HEK293 (cell line): ENCODE measurements around the gene ANK2.

Source experiments
- CTCF ChIA-PET: fragments of 350-600 bp; formaldehyde crosslinking; extraction: SDS; loops from one replicate; lab custom pipeline; 2021; ENCODE audit warnings: antibody characterized with exemption; lab: Yijun Ruan, JAX
- POLR2A ChIA-PET: fragments of 300-600 bp; formaldehyde crosslinking; extraction: SDS; loops from one replicate; lab custom pipeline; 2020; ENCODE audit warnings: antibody characterized with exemption, inconsistent platforms; lab: Yijun Ruan, JAX
- H3K27ac ChIP-seq: fragments of 200-500 bp; sonication (Bioruptor generic); 2 replicates; pipeline ENCODE4 v1.5.1; 2014; ENCODE audit warnings: low read depth, low read length, control low read depth, inconsistent platforms; ENCODE audit errors: extremely low read depth
- H3K36me3 ChIP-seq, 2 experiments: fragments of 200-500 bp in 1 of 2; sonication (Bioruptor generic) in 1 of 2; 1 replicate in 1 of 2; 2 replicates in 1 of 2; pipeline ENCODE4 v1.5.1; 2014 to 2017; ENCODE audit warnings: inconsistent platforms in 2 of 2, low read length in 2 of 2; ENCODE audit not compliant: control insufficient read depth in 2 of 2, insufficient read depth in 1 of 2
- H3K4me1 ChIP-seq: fragments of 200-500 bp; sonication (Bioruptor generic); 2 replicates; pipeline ENCODE4 v1.5.1; 2014; ENCODE audit warnings: mild to moderate bottlenecking, low read length, inconsistent platforms; ENCODE audit not compliant: control insufficient read depth, insufficient read depth
- H3K4me3 ChIP-seq: 2 replicates; pipeline ENCODE4 v1.5.1; 2011; ENCODE audit warnings: low read depth, mild to moderate bottlenecking, control low read depth, low read length, moderate library complexity
- H3K9me3 ChIP-seq: fragments of 200-500 bp; sonication (Bioruptor generic); 2 replicates; pipeline ENCODE4 v1.5.1; 2014; ENCODE audit warnings: low read depth, low read length, inconsistent platforms; ENCODE audit not compliant: control insufficient read depth, insufficient read depth
- AEBP2 ChIP-seq: fragments of 450-650 bp; formaldehyde crosslinking; IDR thresholded peaks from 2 replicates; pipeline ENCODE4 v1.5.1; 2016; ENCODE audit warnings: missing biosample characterization, missing genetic modification characterization, borderline replicate concordance
- ATF2 ChIP-seq: fragments of 450-650 bp; formaldehyde crosslinking; IDR thresholded peaks from 2 replicates; pipeline ENCODE4 v1.5.1; 2016; ENCODE audit warnings: missing biosample characterization, missing genetic modification characterization, low read depth
- FEZF1 ChIP-seq: fragments of 450-650 bp; formaldehyde crosslinking; IDR thresholded peaks from 2 replicates; pipeline ENCODE4 v1.5.1; 2016; ENCODE audit warnings: missing biosample characterization, missing genetic modification characterization
- KLF8 ChIP-seq: fragments of 450-650 bp; formaldehyde crosslinking; IDR thresholded peaks from 2 replicates; pipeline ENCODE4 v1.5.1; 2016; ENCODE audit warnings: missing biosample characterization, missing genetic modification characterization
- MYNN ChIP-seq: fragments of 450-650 bp; formaldehyde crosslinking; IDR thresholded peaks from 2 replicates; pipeline ENCODE4 v1.5.1; 2016; ENCODE audit warnings: missing biosample characterization, missing genetic modification characterization, borderline replicate concordance
- PRDM4 ChIP-seq: fragments of 450-650 bp; formaldehyde crosslinking; IDR thresholded peaks from 2 replicates; pipeline ENCODE4 v1.5.1; 2017; ENCODE audit warnings: missing biosample characterization, missing genetic modification characterization
- PRDM6 ChIP-seq: fragments of 450-650 bp; formaldehyde crosslinking; IDR thresholded peaks from 2 replicates; pipeline ENCODE4 v1.5.1; 2017; ENCODE audit warnings: missing biosample characterization, missing genetic modification characterization
- SETDB1 ChIP-seq: IDR thresholded peaks from one replicate; pipeline ENCODE4 v1.6.1; 2017; ENCODE audit warnings: mild to moderate bottlenecking, low read length, moderate library complexity, mixed read lengths; ENCODE audit not compliant: insufficient read length
- TSHZ1 ChIP-seq: fragments of 450-650 bp; formaldehyde crosslinking; IDR thresholded peaks from 2 replicates; pipeline ENCODE4 v1.5.1; 2016; ENCODE audit warnings: missing biosample characterization, missing genetic modification characterization, borderline replicate concordance
- ZBTB49 ChIP-seq: fragments of 450-650 bp; formaldehyde crosslinking; IDR thresholded peaks from 2 replicates; pipeline ENCODE4 v1.5.1; 2016; ENCODE audit warnings: missing biosample characterization, missing genetic modification characterization, low read depth
- ZFP69B ChIP-seq: fragments of 450-650 bp; formaldehyde crosslinking; IDR thresholded peaks from 2 replicates; pipeline ENCODE4 v1.5.1; 2016; ENCODE audit warnings: missing biosample characterization, missing genetic modification characterization
- ZNF175 ChIP-seq: fragments of 450-650 bp; formaldehyde crosslinking; IDR thresholded peaks from 2 replicates; pipeline ENCODE4 v1.5.1; 2016; ENCODE audit warnings: missing biosample characterization, missing genetic modification characterization
- ZNF266 ChIP-seq: fragments of 450-650 bp; formaldehyde crosslinking; IDR thresholded peaks from 2 replicates; pipeline ENCODE4 v1.5.1; 2016; ENCODE audit warnings: missing biosample characterization, missing genetic modification characterization, low read depth
- ZNF530 ChIP-seq: fragments of 450-650 bp; formaldehyde crosslinking; IDR thresholded peaks from 2 replicates; pipeline ENCODE4 v1.5.1; 2016; ENCODE audit warnings: low read depth, missing biosample characterization, missing genetic modification characterization
- ZNF610 ChIP-seq: fragments of 450-650 bp; formaldehyde crosslinking; IDR thresholded peaks from 2 replicates; pipeline ENCODE4 v1.5.1; 2016; ENCODE audit warnings: missing biosample characterization, missing genetic modification characterization, borderline replicate concordance
- ZNF623 ChIP-seq: fragments of 450-650 bp; formaldehyde crosslinking; IDR thresholded peaks from 2 replicates; pipeline ENCODE4 v1.5.1; 2016; ENCODE audit warnings: missing biosample characterization, missing genetic modification characterization
- ZNF629 ChIP-seq: fragments of 450-650 bp; formaldehyde crosslinking; IDR thresholded peaks from 2 replicates; pipeline ENCODE4 v1.5.1; 2017; ENCODE audit warnings: missing biosample characterization, missing genetic modification characterization

Gene ANK2

GRCh38 chr4:113141901-113142346 lies 92.5 kb downstream of the ANK2 start:
- Histone ChIP-seq H3K4me3 (no peak overlapping the region), H3K27ac (no peak overlapping the region), H3K9me3 (no peaks in the 10 kb centered on the region), H3K36me3 (no peaks in the 10 kb centered on the region), H3K4me1 (no peaks in the 10 kb centered on the region; the same call in 1 of the 2 replicates)
- POLR2A ChIA-PET, result no interaction called here
- CTCF ChIA-PET, result no interaction called here
- TF ChIP-seq ZNF623 (tag by site-specific recombination) (no peak), ZNF629 (0 out of 2 replicates have a peak, but pooled peaks have one; percentile 65), PRDM6 (tag by site-specific recombination) (peak; percentile 42; the same call in 1 of the 2 replicates)

GRCh38 chr4:113142351-113142750 lies 92.9 kb downstream of the ANK2 start:
- POLR2A ChIA-PET, result no interaction called here
- no peak for TF ChIP-seq ZFP69B (tag by site-specific recombination)
- TF ChIP-seq, all 188 proteins: peak for 0
- CTCF ChIA-PET, result no interaction called here
- H3K4me3 ChIP-seq, result no peak overlapping the region
- H3K36me3 ChIP-seq, result no peaks in the 10 kb centered on the region
- H3K27ac ChIP-seq, result no peak overlapping the region
- no peaks in the 10 kb centered on the region; the same call in 1 of the 2 replicates for H3K4me1 ChIP-seq
- H3K9me3 ChIP-seq, result no peaks in the 10 kb centered on the region

GRCh38 chr4:113144091-113144490 lies 94.6 kb downstream of the ANK2 start:
- H3K9me3 ChIP-seq, result no peaks in the 10 kb centered on the region
- H3K4me3 ChIP-seq, result no peak overlapping the region
- H3K36me3 ChIP-seq, result no peaks in the 10 kb centered on the region
- ChIA-PET POLR2A (no interaction called here), CTCF (interaction anchor here (0.6 kb wide), 1 partner anchor 109 kb away, joined by 3 read pairs; no protein-coding TSS in a partner anchor)
- H3K27ac ChIP-seq, result no peak overlapping the region
- no peaks in the 10 kb centered on the region; the same call in 1 of the 2 replicates for H3K4me1 ChIP-seq
- TF ChIP-seq KLF8 (no peak), AEBP2 (tag by site-specific recombination) (no peak), FEZF1 (tag by site-specific recombination) (no peak), PRDM4 (no peak), ZFP69B (tag by site-specific recombination) (no peak), MYNN (tag by site-specific recombination) (no peak), ATF2 (tag by site-specific recombination) (no peak), ZNF610 (tag by site-specific recombination) (no peak), ZNF266 (tag by site-specific recombination) (no peak), ZNF530 (tag by site-specific recombination) (no peak), ZBTB49 (tag by site-specific recombination) (no peak), SETDB1 (no peak), TSHZ1 (tag by site-specific recombination) (no peak), ZNF175 (no peak)
